ENCODE measurements around the gene RPS3A. TPM values are rescaled to one million over a fixed set of nuclear protein-coding genes. Genes with fewer than 3 reads are reported as not detected.
A peak's percentile ranks its signal among the peaks of the same experiment; 100 is the strongest.

Gene RPS3A
- total RNA-seq, 2 donors from 2014 or later, result 2,304 to 2,367 TPM

DNA sequence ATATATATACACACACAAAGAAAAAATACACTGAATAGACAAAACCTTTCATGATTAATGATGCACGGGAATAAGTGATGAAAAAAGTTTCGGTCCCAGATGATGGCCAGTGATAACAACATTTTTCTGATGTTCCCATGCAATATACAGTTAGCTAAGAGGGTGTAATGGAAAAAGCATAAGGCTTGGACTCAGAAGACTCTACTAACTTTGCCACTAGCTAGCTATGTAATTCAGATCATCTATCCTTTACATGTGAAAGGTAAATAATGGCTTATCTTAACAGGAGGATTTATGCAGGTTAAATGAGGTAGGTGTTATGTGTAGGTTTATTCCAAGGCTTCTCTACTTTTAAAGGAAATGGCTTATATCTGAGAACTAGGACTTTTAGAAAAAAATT, 4.3 kb downstream of the RPS3A start:
- Histone ChIP-seq H3K4me3 (ENCODE audit: low read length) (no peak overlapping the region), H3K27me3 (ENCODE audit: control insufficient read depth, insufficient read depth, low read length, poor library complexity, severe bottlenecking) (no peaks in the 10 kb centered on the region), H3K27ac (ENCODE audit: low read depth, low read length) (no peak overlapping the region), H3K36me3 (ENCODE audit: control insufficient read depth, insufficient read depth, low read length) (peaks cover 83% of the 10 kb centered on the region), H3K9me3 (ENCODE audit: control insufficient read depth, low read length) (no peaks in the 10 kb centered on the region), H3K9ac (ENCODE audit: extremely low read depth, low read length, poor library complexity, severe bottlenecking) (no peak overlapping the region), H3K4me1 (ENCODE audit: control insufficient read depth, insufficient read depth, low read length) (peaks cover 5% of the 10 kb centered on the region)
- no peak overlapping the region for H3K4me3 Mint-ChIP-seq
- DNase-seq, result no peak
- TF ChIP-seq, protein P1, sequence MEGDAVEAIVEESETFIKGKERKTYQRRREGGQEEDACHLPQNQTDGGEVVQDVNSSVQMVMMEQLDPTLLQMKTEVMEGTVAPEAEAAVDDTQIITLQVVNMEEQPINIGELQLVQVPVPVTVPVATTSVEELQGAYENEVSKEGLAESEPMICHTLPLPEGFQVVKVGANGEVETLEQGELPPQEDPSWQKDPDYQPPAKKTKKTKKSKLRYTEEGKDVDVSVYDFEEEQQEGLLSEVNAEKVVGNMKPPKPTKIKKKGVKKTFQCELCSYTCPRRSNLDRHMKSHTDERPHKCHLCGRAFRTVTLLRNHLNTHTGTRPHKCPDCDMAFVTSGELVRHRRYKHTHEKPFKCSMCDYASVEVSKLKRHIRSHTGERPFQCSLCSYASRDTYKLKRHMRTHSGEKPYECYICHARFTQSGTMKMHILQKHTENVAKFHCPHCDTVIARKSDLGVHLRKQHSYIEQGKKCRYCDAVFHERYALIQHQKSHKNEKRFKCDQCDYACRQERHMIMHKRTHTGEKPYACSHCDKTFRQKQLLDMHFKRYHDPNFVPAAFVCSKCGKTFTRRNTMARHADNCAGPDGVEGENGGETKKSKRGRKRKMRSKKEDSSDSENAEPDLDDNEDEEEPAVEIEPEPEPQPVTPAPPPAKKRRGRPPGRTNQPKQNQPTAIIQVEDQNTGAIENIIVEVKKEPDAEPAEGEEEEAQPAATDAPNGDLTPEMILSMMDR (conservative IDR thresholded peaks at IDR 0.05), result no peak
- H3K9me3 Mint-ChIP-seq, result no peaks in the 10 kb centered on the region
- H3K27me3 Mint-ChIP-seq (ENCODE audit: insufficient read depth), result no peaks in the 10 kb centered on the region
- H3K36me3 Mint-ChIP-seq (ENCODE audit: low read depth), result peaks cover 79% of the 10 kb centered on the region
- no peak overlapping the region for H3K27ac Mint-ChIP-seq
- 93% methylated on average over 2 of the region's 2 CpGs; no CpG with 5 or more reads in 1 of the 2 experiments for WGBS, 2 experiments (ENCODE audit: insufficient coverage in 1 of 2, insufficient read length in 1 of 2)
- peaks cover 19% of the 10 kb centered on the region for H3K4me1 Mint-ChIP-seq

DNA sequence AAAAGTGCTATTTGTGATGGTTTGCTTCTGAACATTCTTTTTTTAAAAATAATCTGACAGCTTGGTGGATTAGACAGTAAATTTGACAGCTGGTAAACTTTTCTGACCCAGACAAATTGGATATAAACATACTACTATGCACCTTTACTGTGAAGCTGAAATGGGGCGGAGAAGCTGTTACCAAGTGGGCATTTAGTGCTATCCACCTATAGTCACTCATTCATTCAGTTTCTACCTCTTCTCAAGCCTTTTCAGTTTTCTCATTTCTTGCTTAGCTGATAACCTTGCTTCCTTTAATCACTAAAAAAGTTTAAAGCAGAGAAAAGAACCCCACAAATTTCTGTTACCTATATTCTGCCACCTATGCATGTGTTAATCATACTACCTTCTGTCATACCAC, 5.2 kb downstream of the RPS3A start:
- WGBS, 2 experiments (ENCODE audit: insufficient coverage in 1 of 2, insufficient read length in 1 of 2), result 98 to 100% methylated on average over 1 of the region's 1 CpG
- H3K27me3 ChIP-seq (ENCODE audit: control insufficient read depth, insufficient read depth, low read length, poor library complexity, severe bottlenecking), result no peaks in the 10 kb centered on the region
- H3K4me3 Mint-ChIP-seq, result no peak overlapping the region

DNA sequence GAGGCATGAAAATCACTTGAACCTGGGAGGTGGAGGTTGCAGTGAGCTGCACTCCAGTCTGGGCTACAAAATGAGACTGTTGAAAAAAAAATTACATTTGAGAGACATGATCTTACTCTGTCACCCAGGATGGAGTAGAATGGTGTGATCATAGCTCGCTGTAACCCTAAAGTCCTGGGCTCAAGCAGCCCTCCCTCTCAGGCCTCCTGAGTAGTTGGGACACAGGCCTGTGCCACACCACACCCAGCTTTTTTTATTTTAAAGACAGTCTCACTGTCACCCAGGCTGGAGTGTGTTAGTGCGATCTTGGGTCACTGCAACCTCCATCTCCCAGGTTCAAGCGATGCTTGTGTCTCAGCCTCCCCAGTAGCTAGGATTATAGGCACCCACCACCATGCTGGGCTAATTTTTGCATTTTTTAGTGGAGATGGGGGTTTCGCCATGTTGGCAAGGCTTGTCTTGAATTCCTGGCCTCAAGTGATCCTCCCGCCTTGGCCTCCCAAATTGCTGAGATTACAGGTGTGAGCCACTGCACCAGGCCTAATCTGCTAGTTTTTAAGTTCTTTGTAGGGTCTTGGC, 6.1 kb downstream of the RPS3A start:
- H3K27me3 ChIP-seq (ENCODE audit: control insufficient read depth, insufficient read depth, low read length, poor library complexity, severe bottlenecking), result no peaks in the 10 kb centered on the region
- Mint-ChIP-seq H3K27me3 (ENCODE audit: insufficient read depth) (no peaks in the 10 kb centered on the region), H3K36me3 (ENCODE audit: low read depth) (peaks cover 75% of the 10 kb centered on the region), H3K4me3 (no peak overlapping the region), H3K9me3 (no peaks in the 10 kb centered on the region), H3K27ac (peak overlapping the region; percentile 18), H3K4me1 (peaks cover 18% of the 10 kb centered on the region)
- peaks cover 5% of the 10 kb centered on the region for H3K4me1 ChIP-seq (ENCODE audit: control insufficient read depth, insufficient read depth, low read length)
- WGBS, 2 experiments (ENCODE audit: insufficient coverage in 1 of 2, insufficient read length in 1 of 2), result 88 to 95% methylated on average over 5 of the region's 5 CpGs
- H3K36me3 ChIP-seq (ENCODE audit: control insufficient read depth, insufficient read depth, low read length), result peaks cover 87% of the 10 kb centered on the region
- no peak overlapping the region for H3K4me3 ChIP-seq (ENCODE audit: low read length)
- H3K9ac ChIP-seq (ENCODE audit: extremely low read depth, low read length, poor library complexity, severe bottlenecking), result no peak overlapping the region
- H3K27ac ChIP-seq (ENCODE audit: low read depth, low read length), result no peak overlapping the region
- no peaks in the 10 kb centered on the region for H3K9me3 ChIP-seq (ENCODE audit: control insufficient read depth, low read length)
- peak; percentile 44 for DNase-seq
- TF ChIP-seq, protein P1 (conservative IDR thresholded peaks at IDR 0.05), result no peak

More for the DNA sequence above, 5.2 kb downstream of the RPS3A start:
- Mint-ChIP-seq H3K27me3 (ENCODE audit: insufficient read depth) (no peaks in the 10 kb centered on the region), H3K4me1 (peaks cover 19% of the 10 kb centered on the region), H3K9me3 (no peaks in the 10 kb centered on the region), H3K27ac (no peak overlapping the region), H3K36me3 (ENCODE audit: low read depth) (peaks cover 81% of the 10 kb centered on the region)
- peaks cover 5% of the 10 kb centered on the region for H3K4me1 ChIP-seq (ENCODE audit: control insufficient read depth, insufficient read depth, low read length)
- no peak overlapping the region for H3K4me3 ChIP-seq (ENCODE audit: low read length)
- no peak overlapping the region for H3K27ac ChIP-seq (ENCODE audit: low read depth, low read length)
- no peaks in the 10 kb centered on the region for H3K9me3 ChIP-seq (ENCODE audit: control insufficient read depth, low read length)
- no peak for DNase-seq
- no peak overlapping the region for H3K9ac ChIP-seq (ENCODE audit: extremely low read depth, low read length, poor library complexity, severe bottlenecking)
- TF ChIP-seq, protein P1 (conservative IDR thresholded peaks at IDR 0.05), result no peak
- H3K36me3 ChIP-seq (ENCODE audit: control insufficient read depth, insufficient read depth, low read length), result peaks cover 83% of the 10 kb centered on the region

All from endodermal cell (in vitro differentiated cells).